Endothelial cell (in vitro differentiated cells): ENCODE results near the gene SH2D2A. TPM values are rescaled to one million over a fixed set of nuclear protein-coding genes. Genes with fewer than 3 reads are reported as not detected.
A peak's percentile ranks its signal among the peaks of the same experiment; 100 is the strongest.

Experiments
- DNase-seq: peaks from one replicate; pipeline ENCODE4 v3.0.0; 2021; ENCODE audit warnings: low spot score
- H3K27ac Mint-ChIP-seq: one replicate; pipeline ENCODE4 v1.8.0; 2021; ENCODE audit warnings: mixed read lengths, inconsistent platforms; ENCODE audit not compliant: unreplicated experiment
- H3K27me3 Mint-ChIP-seq: one replicate; pipeline ENCODE4 v1.8.0; 2021; ENCODE audit warnings: mild to moderate bottlenecking, moderate library complexity, mixed read lengths, inconsistent platforms; ENCODE audit not compliant: unreplicated experiment
- H3K36me3 Mint-ChIP-seq: one replicate; pipeline ENCODE4 v1.8.0; 2021; ENCODE audit warnings: mild to moderate bottlenecking, low read depth, mixed read lengths, inconsistent platforms; ENCODE audit not compliant: unreplicated experiment
- H3K4me1 Mint-ChIP-seq: one replicate; pipeline ENCODE4 v1.8.0; 2021; ENCODE audit warnings: mild to moderate bottlenecking, mixed read lengths, inconsistent platforms; ENCODE audit not compliant: unreplicated experiment
- H3K4me3 Mint-ChIP-seq: one replicate; pipeline ENCODE4 v1.8.0; 2021; ENCODE audit warnings: mild to moderate bottlenecking, mixed read lengths, inconsistent platforms; ENCODE audit not compliant: unreplicated experiment
- H3K9me3 Mint-ChIP-seq: one replicate; pipeline ENCODE4 v1.8.0; 2021; ENCODE audit warnings: mixed read lengths, inconsistent platforms; ENCODE audit not compliant: unreplicated experiment
- CTCF ChIP-seq: fragments of 200-600 bp; sonication (generic); IDR thresholded peaks from one replicate; pipeline ENCODE4 v1.5.0; 2021; ENCODE audit warnings: antibody characterized with exemption; ENCODE audit not compliant: unreplicated experiment
- total RNA-seq: library from RNA; stranded (reverse); fragmentation: NEBNext Ultra II Directional; extraction: Animal tissue kit (Norgen Biotek cat#: 25700); gene quantifications from one replicate; pipeline ENCODE4 v1.2.1, GENCODE V29; 2021; ENCODE audit not compliant: unreplicated experiment

The SH2D2A gene
- total RNA-seq, 1 donor from 2014 or later: not detected

- no peak for DNase-seq
- H3K27ac Mint-ChIP-seq: no peak overlapping the region
- no peak for TF ChIP-seq CTCF
- peaks cover 19% of the 10 kb centered on the region for H3K27me3 Mint-ChIP-seq
- no peak overlapping the region for H3K4me3 Mint-ChIP-seq
- no peaks in the 10 kb centered on the region for H3K9me3 Mint-ChIP-seq
- peaks cover 4% of the 10 kb centered on the region for H3K4me1 Mint-ChIP-seq
- H3K36me3 Mint-ChIP-seq: peaks cover 5% of the 10 kb centered on the region
Observed at GRCh38 chr1:156813298-156813697, 3.4 kb downstream of the SH2D2A start.

DNA sequence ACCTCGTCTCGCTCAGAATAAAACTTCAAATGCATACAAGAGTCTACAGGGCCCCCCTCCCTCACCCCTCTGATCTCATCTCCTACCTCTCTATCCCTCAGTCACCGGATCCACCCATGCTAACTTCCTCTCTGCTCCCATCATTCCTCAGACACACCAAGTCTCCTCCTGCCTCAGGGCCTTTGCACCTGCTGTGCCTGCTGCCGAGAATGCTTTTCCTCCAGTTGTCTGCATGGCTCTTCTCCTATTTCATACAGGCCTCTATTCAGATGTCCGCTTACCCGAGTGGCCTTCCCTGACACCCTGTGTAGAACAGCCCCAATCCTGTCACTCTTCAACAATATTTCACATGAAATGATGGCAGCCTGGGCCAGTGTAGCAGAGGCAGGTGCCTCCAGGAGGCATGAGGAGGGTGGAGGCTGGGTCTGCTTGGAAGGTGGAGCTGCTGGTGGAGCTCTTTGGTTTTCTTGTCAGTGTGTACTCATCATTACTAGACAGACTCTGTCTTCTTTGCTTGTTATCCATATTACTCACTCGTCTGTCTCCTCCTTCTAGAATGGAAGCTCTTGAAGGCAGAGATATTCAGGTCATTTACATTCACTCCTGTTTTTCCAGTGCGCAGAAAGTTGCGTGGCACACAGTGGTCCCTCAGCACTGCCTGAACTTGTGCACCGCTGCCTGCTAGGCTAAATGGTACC lies 4.2 kb downstream of the SH2D2A start:
- peaks cover 4% of the 10 kb centered on the region for H3K4me1 Mint-ChIP-seq
- H3K9me3 Mint-ChIP-seq: no peaks in the 10 kb centered on the region
- peaks cover 5% of the 10 kb centered on the region for H3K36me3 Mint-ChIP-seq
- H3K27ac Mint-ChIP-seq: no peak overlapping the region
- no peak for DNase-seq
- no peak overlapping the region for H3K4me3 Mint-ChIP-seq
- no peak for TF ChIP-seq CTCF
- H3K27me3 Mint-ChIP-seq: peaks cover 21% of the 10 kb centered on the region

- H3K36me3 Mint-ChIP-seq: peaks cover 5% of the 10 kb centered on the region
- no peaks in the 10 kb centered on the region for H3K9me3 Mint-ChIP-seq
- no peak for DNase-seq
- H3K4me1 Mint-ChIP-seq: peaks cover 6% of the 10 kb centered on the region
- peaks cover 21% of the 10 kb centered on the region for H3K27me3 Mint-ChIP-seq
- no peak for TF ChIP-seq CTCF
- peak overlapping the region; percentile 1 for H3K4me3 Mint-ChIP-seq
- no peak overlapping the region for H3K27ac Mint-ChIP-seq
Observed at GRCh38 chr1:156811168-156811567, 5.5 kb downstream of the SH2D2A start.

DNA sequence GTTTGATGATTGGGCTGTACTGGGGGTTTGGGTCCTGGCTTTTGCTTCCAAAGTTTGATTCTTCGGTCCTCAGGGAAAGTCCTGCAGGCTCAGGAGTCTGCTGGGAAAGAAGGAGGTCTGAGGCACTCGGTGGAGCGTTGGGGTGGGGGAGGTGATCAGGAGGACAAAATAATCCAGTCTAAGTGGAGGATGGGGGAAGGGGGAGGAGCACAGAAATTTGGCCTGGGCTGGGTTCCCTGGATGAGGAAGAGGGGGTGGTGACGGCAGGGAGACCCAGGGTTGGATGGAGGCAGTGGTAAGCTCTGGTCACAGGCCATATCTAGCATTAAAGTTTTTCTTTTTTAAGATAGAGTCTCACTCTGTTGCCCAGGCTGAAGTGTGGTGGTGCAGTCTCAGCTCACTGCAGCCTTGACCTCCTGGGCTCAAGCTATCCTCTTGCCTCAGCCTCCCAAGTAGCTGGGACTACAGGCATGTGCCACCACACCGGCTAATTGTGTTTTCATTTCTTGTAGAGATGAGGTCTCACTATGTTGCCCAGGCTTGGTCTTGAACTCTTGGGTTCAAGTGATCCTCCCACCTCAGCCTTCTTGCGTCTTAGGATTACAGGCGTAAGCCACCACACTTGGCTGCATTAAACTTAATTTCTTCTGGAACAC lies 6.8 kb downstream of the SH2D2A start:
- Mint-ChIP-seq H3K4me3 (no peak overlapping the region), H3K36me3 (peaks cover 5% of the 10 kb centered on the region), H3K27me3 (peaks cover 19% of the 10 kb centered on the region), H3K4me1 (peaks cover 6% of the 10 kb centered on the region), H3K27ac (no peak overlapping the region), H3K9me3 (no peaks in the 10 kb centered on the region)
- no peak for DNase-seq
- TF ChIP-seq CTCF: no peak

DNA sequence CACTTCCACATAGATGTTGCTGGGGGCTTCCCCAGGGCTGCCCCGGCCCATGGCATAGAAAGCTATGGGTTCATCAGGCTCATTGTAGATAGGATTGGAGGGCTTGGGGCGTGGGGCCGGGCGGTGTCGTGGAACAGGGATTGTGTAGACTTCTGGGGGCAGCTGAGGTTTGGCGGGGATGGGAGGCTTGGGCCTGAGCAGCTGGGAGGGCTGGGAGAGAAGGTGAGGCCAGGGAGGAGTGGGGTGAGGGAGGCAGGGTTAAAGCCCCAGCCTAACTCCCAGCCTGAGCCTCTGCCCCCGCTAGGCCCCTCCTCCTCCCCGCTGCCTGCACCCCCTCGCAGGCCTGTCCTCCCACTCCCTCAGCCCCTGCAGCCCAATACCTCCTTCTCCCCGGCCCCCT lies 7.4 kb downstream of the SH2D2A start:
- no peak for TF ChIP-seq CTCF
- Mint-ChIP-seq H3K36me3 (peaks cover 5% of the 10 kb centered on the region), H3K9me3 (no peaks in the 10 kb centered on the region), H3K4me3 (no peak overlapping the region), H3K4me1 (peaks cover 6% of the 10 kb centered on the region), H3K27me3 (peaks cover 16% of the 10 kb centered on the region), H3K27ac (no peak overlapping the region)
- no peak for DNase-seq
